Mesodermal cell (in vitro differentiated cells): Measurements from ENCODE around the gene OR4K1.
"Not testable (repeated sequence)": the region's sequence is repeated elsewhere in the genome, so short reads cannot be mapped to it uniquely, and the experiment has no call there.

ENCODE experiments used
- H3K27ac ChIP-seq: 2 replicates; pipeline ENCODE4 v1.7.0; 2013; ENCODE audit warnings: mild to moderate bottlenecking, low read depth, low read length, moderate library complexity; ENCODE audit not compliant: severe bottlenecking
- H3K36me3 ChIP-seq: 2 replicates; pipeline ENCODE4 v1.7.1; 2013; ENCODE audit warnings: mild to moderate bottlenecking, low read length, moderate library complexity; ENCODE audit not compliant: control insufficient read depth, insufficient read depth
- H3K4me1 ChIP-seq: one replicate; pipeline ENCODE4 v1.7.1; 2013; ENCODE audit warnings: mild to moderate bottlenecking, low read length; ENCODE audit not compliant: insufficient read depth, control insufficient read depth, poor library complexity, severe bottlenecking
- H3K4me3 ChIP-seq: 2 replicates; pipeline ENCODE4 v1.7.0; 2013; ENCODE audit warnings: low read length, control low read depth, mild to moderate bottlenecking; ENCODE audit not compliant: insufficient read depth, poor library complexity, severe bottlenecking; ENCODE audit errors: extremely low read depth
- H3K9me3 ChIP-seq: 2 replicates; pipeline ENCODE4 v1.7.1; 2013; ENCODE audit warnings: mild to moderate bottlenecking, low read length, moderate library complexity; ENCODE audit not compliant: control insufficient read depth
- WGBS, 2 experiments: methylation state at CpG; one replicate each; pipeline ENCODE4 v1.1.5; 2013; ENCODE audit warnings: missing lambda C conversion rate in 2 of 2; ENCODE audit not compliant: insufficient coverage in 2 of 2; 5-methylcytosine and 5-hydroxymethylcytosine counted together

Gene OR4K1

GRCh38 chr14:19947413-19948090, 16.8 kb downstream of the OR4K1 start:
- WGBS, 2 experiments = 100% methylated on average over 1 of the region's 3 CpGs
- H3K9me3 ChIP-seq = peaks cover 45% of the 10 kb centered on the region

DNA sequence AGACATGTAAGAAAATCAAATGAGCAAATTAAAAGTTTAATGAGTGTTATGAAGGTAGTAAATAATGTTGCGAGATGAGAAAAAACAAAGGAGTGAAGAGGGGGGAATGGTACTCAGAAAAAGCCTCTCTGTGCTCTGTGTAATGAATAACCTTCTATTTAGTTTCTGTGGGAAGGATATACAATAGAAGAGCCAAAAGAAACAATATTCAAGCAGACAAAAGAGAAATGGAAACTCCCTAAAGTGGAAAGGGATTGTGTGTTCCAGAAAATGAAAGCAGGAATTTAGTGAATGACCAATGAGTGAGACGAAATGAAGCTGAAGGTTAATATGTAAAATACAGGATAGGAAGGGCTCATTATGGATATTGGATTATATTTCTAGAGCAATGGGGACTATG, 18.5 kb downstream of the OR4K1 start:
- Histone ChIP-seq H3K27ac (no peak overlapping the region), H3K9me3 (peaks cover 49% of the 10 kb centered on the region), H3K4me3 (no peak overlapping the region), H3K36me3 (no peaks in the 10 kb centered on the region), H3K4me1 (no peaks in the 10 kb centered on the region)
- 70 to 76% methylated on average over 2 of the region's 2 CpGs for WGBS, 2 experiments

More at GRCh38 chr14:19947413-19948090, 16.8 kb downstream of the OR4K1 start:
- Histone ChIP-seq H3K27ac (no peak overlapping the region), H3K4me1 (no peaks in the 10 kb centered on the region), H3K36me3 (no peaks in the 10 kb centered on the region), H3K4me3 (no peak overlapping the region)

DNA sequence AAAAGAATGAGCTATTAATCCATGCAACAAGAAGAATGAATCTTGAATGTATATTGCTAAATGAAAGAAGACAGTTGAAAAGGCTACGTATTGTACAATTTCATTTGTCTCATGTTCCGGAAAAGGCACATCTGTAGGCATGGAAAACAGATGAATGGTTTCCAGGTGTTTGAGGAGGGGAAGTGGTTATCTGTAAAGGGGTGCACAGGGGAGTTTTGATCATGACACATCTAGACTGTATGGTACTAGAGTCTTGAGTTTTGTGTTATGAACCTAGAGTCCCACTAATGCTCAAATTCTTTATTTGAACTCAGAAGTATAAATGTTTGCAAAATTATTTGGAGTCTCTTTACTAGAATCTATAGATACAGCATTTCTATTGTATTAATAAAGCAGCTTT, 39.0 kb downstream of the OR4K1 start:
- H3K9me3 ChIP-seq = peaks cover 17% of the 10 kb centered on the region
- not testable (repeated sequence) for H3K27ac ChIP-seq, H3K36me3 ChIP-seq, H3K4me3 ChIP-seq, H3K4me1 ChIP-seq
- 25% methylated on average over 2 of the region's 2 CpGs; no CpG with 5 or more reads in 1 of the 2 experiments for WGBS, 2 experiments

- H3K9me3 ChIP-seq = peaks cover 21% of the 10 kb centered on the region
- H3K4me3 ChIP-seq = no peak overlapping the region
- H3K4me1 ChIP-seq = no peaks in the 10 kb centered on the region
- H3K27ac ChIP-seq = no peak overlapping the region
- no CpG with 5 or more reads among the region's 1 CpG for WGBS, 2 experiments
- H3K36me3 ChIP-seq = no peaks in the 10 kb centered on the region
These were observed 44.1 kb downstream of the OR4K1 start for GRCh38 chr14:19974844-19975243.

DNA sequence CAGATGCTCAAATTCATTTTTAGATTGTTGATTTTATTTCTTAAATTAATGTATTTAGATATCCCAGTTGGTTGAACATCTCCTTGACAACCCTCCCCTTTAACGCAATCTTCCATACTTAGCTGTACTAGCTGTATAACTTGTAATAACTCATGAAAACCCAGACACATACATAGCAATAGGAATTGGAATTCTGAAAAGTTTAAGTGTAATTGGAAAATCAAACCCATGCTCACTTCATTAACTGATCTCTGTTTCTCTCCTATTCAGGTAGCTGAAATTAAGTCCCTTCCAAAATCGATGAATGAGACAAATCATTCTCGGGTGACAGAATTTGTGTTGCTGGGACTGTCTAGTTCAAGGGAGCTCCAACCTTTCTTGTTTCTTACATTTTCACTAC, 44.6 kb downstream of the OR4K1 start, which contains the start of gene OR4K15:
TSS of gene OR4K15 (plus strand) at position 301 of the 400 bp plus-strand sequence. CDS start at position 301, 0 bp downstream.
- peaks cover 22% of the 10 kb centered on the region for H3K9me3 ChIP-seq
- H3K4me3 ChIP-seq = no peak within 1 kb of the TSS
- no peak within 1 kb of the TSS for H3K27ac ChIP-seq
- no peaks in the 10 kb centered on the region for H3K36me3 ChIP-seq
- WGBS, 2 experiments = 100% methylated on average over 1 of the region's 3 CpGs; no CpG with 5 or more reads in 1 of the 2 experiments
- H3K4me1 ChIP-seq = no peaks in the 10 kb centered on the region
